GM18526 (cell line): ENCODE data around the gene ARHGAP26.

Experiments used
- POLR2A ChIP-seq: IDR thresholded peaks from 3 replicates; pipeline ENCODE4 v1.6.1; 2011; ENCODE audit not compliant: insufficient read length; ENCODE audit errors: extremely low read depth

ARHGAP26 gene

GRCh38 chr5:142769251-142769792 is 855 bp upstream of the ARHGAP26 start:
- TF ChIP-seq POLR2A: no peak

GRCh38 chr5:142770650-142771609 is 753 bp downstream of the ARHGAP26 start:
- no peak for TF ChIP-seq POLR2A

- no peak for TF ChIP-seq POLR2A
Measured at GRCh38 chr5:142771666-142772065, 1.5 kb downstream of the ARHGAP26 start.

GRCh38 chr5:142772446-142773293 is 2.5 kb downstream of the ARHGAP26 start:
- no peak for TF ChIP-seq POLR2A

- no peak for TF ChIP-seq POLR2A
Measured at GRCh38 chr5:142777099-142777498, 6.9 kb downstream of the ARHGAP26 start.

- no peak for TF ChIP-seq POLR2A
Measured at GRCh38 chr5:142777850-142778249, 7.7 kb downstream of the ARHGAP26 start.

GRCh38 chr5:142779163-142779840 is 9.1 kb downstream of the ARHGAP26 start:
- TF ChIP-seq POLR2A: no peak

- no peak for TF ChIP-seq POLR2A
Measured at GRCh38 chr5:142780871-142781270, 10.7 kb downstream of the ARHGAP26 start.

- no peak for TF ChIP-seq POLR2A
Measured at GRCh38 chr5:142782976-142783530, 12.9 kb downstream of the ARHGAP26 start.

- no peak for TF ChIP-seq POLR2A
Measured at GRCh38 chr5:142783601-142784341, 13.6 kb downstream of the ARHGAP26 start.

- no peak for TF ChIP-seq POLR2A
Measured at GRCh38 chr5:142784401-142784955, 14.3 kb downstream of the ARHGAP26 start.

GRCh38 chr5:142785206-142785605 is 15.0 kb downstream of the ARHGAP26 start:
- no peak for TF ChIP-seq POLR2A

- TF ChIP-seq POLR2A: no peak
Measured at GRCh38 chr5:142789206-142789605, 19.0 kb downstream of the ARHGAP26 start.
